ENCODE results near the gene TMEM245.

DNA sequence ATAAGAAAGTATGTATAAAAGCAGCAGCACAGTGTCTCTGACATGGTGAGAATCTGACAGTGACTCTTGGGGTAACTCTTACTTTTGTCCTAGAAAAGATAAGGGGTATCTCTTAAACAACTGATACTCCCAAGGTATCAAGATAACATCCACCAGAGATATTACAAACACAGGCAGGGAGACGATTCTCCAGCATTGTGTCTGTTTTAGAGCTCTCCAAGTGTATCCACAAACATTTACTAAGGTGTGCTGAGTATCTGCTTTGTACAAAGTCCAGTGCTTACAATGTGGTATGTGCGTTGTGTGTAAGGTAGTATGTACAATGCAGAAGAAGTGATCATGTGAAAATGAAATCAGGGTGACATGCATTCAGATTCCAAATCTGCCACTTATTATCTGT lies 4.4 kb upstream of the TMEM245 start:
- TF ChIP-seq ESRRA (IDR thresholded peaks at IDR 0.05; ENCODE audit: borderline replicate concordance, low read length) (no peak), SMC3 (IDR thresholded peaks at IDR 0.05) (no peak), PBX3 (IDR thresholded peaks at IDR 0.05) (no peak), EHMT2 (IDR thresholded peaks at IDR 0.05; ENCODE audit: low read depth) (no peak), TP53 (CRISPR knock-in tag; IDR thresholded peaks at IDR 0.05) (no peak), BHLHE40 (IDR thresholded peaks at IDR 0.05; ENCODE audit: low read depth, low read length) (no peak), MAFK (IDR thresholded peaks at IDR 0.05; ENCODE audit: partially characterized antibody) (no peak), CHD2 (IDR thresholded peaks at IDR 0.05; ENCODE audit: low read length, partially characterized antibody) (no peak), POLR2A (IDR thresholded peaks at IDR 0.05; ENCODE audit: low read length) (no peak), RAD21 (conservative IDR thresholded peaks at IDR 0.05 in 1 of 2, IDR thresholded peaks at IDR 0.05 in 1 of 2) (no peak), EP300 (IDR thresholded peaks at IDR 0.05) (no peak)
- TF ChIP-seq, protein P1, sequence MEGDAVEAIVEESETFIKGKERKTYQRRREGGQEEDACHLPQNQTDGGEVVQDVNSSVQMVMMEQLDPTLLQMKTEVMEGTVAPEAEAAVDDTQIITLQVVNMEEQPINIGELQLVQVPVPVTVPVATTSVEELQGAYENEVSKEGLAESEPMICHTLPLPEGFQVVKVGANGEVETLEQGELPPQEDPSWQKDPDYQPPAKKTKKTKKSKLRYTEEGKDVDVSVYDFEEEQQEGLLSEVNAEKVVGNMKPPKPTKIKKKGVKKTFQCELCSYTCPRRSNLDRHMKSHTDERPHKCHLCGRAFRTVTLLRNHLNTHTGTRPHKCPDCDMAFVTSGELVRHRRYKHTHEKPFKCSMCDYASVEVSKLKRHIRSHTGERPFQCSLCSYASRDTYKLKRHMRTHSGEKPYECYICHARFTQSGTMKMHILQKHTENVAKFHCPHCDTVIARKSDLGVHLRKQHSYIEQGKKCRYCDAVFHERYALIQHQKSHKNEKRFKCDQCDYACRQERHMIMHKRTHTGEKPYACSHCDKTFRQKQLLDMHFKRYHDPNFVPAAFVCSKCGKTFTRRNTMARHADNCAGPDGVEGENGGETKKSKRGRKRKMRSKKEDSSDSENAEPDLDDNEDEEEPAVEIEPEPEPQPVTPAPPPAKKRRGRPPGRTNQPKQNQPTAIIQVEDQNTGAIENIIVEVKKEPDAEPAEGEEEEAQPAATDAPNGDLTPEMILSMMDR (IDR thresholded peaks at IDR 0.05), result no peak
- TF ChIP-seq, protein P2, sequence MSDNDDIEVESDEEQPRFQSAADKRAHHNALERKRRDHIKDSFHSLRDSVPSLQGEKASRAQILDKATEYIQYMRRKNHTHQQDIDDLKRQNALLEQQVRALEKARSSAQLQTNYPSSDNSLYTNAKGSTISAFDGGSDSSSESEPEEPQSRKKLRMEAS (IDR thresholded peaks at IDR 0.05), result no peak
